Stimulated activated CD8-positive, alpha-beta memory T cell treated with anti-CD3 and anti-CD28 coated beads, Interleukin-2, amount 100 ng/mL, for 48 hours (primary cell): ENCODE data around the gene CDK19.
"Not testable (repeated sequence)": the region's sequence is repeated elsewhere in the genome, so short reads cannot be mapped to it uniquely, and the experiment has no call there.

Experiments used
- DNase-seq, 2 donors: peaks; one replicate each; pipeline ENCODE4 v3.0.0-alpha.2; 2020; ENCODE audit warnings: low read depth in 2 of 2

Gene CDK19

DNA sequence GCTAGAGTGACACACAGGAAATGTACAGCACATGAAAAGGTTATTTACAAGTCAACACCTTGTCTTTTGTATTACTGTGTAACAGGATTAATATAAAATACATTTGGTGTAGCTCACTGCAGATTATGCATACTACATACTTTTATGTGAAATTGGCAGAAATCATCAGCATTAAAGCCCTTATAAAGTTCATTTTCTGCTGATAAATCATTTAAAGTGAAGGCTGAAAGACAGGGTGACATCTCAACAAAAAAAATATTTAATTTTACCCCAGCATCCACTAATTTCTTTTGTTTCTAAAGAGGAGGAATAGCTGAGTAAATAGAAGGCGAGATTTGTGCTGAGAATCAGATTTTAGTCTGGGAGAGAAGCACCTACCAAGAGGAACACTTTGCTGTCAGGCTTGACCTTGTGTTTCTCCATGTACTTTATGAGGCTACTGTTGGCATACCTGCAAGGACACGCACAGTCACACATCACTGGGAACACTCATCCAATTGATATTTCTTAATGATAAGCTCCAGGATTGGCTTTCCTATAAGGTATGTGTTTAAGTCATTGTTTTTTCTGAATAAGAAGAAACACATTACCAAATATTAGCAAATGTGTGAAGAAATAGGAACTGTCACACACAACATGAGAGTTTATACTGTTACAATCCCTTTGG, 192.2 kb downstream of the CDK19 start:
- no peak for DNase-seq

DNA sequence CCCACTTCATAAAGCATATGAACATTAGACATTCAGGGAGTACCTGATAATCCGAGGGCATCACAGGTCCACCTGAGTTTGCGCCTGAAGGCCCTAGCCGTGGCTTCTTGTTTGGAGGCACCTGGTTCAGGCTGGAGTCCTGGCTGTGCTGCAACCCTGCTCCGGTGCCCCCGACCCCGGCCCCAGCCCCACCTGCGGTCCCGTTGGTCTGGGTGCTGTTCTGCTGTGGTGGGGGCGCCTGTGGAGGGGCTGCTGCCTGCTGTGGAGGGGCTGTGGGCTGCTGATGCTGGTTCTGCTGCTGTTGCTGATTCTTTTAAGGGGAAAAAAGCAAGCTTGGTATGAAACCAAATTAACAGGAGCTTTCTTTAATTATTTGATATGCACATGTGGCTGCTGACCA, 194.2 kb downstream of the CDK19 start:
- DNase-seq = no peak

DNA sequence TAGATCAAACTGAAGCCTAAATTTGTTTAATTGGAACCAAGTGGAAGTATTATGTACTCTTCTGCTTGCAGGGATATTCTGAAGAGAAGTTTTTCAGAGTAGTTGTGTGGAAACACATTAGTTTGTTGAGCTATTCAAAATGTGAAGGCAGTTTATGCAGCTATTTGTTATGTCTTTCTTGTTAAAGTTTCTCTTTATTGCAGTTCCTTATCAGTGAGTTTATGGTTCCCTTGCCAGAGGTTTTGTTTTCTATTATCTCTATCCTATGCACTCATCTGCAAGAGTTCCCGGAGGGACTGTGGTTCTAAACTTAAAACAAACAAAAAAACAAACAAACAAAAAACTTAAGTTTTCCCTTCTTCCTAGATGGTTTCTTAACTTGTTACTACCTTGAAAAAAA, 195.2 kb downstream of the CDK19 start:
- no peak for DNase-seq

DNA sequence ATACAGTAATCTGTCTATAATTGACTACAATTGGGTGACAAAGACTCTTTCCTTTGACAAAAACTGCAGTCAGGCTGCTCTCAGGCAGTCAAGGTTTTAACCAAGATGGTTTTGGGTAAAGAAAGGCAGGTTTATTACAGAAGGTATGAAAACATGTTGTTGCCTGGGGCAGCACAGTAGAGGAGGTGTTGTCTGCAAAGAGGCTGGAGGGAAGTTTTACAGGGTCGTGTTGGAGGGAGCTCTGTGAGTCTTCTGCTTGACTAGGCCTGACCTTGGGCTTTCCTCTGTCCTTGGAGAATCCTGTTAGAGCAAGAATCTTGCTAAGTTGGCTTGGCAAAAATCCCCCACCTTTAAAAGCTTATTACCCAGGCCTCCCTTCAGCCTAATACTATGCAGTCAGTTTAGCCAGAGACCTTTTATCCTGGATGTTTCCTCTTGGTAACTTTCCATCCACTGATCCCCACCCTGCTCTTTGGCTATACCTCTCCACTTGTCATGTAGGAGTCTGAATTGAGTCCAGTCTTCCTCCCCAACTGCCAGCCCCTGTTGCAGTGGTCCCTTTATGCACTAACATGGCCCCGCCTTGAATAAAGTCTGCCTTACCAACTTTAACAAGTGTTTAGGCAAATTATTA, 195.9 kb downstream of the CDK19 start:
- DNase-seq = no peak

DNA sequence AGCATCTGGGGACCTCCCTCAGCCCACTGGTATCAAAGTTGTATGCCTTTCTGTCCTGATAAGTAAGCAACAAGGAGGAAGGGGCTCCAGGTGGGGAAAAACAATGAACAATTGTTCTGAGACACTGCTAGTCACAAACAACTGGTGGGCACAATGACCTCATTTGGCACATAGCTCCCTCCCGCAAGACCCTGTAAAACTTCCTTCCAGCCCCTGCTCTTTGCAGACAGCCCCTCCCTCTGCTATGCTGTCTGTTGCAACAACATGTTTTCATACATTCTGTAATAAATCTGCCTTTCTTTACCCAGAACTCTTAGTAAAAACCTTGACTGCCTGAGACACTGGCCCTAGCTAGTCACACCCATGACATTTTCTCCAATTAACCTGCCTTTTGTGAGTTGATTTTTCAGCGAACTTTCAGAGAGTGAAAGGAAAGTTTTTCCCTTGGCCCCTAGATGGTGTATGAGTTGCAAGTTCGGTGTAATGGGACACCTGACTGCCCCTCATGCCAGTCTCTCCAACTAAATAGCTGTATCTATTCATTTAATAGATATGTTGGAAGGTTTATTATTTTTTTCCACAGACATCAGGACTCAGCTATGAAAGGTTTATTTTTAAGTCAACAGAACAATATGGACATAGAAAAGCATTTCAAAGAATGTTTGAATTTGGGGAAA, 196.5 kb downstream of the CDK19 start:
- DNase-seq = no peak

DNA sequence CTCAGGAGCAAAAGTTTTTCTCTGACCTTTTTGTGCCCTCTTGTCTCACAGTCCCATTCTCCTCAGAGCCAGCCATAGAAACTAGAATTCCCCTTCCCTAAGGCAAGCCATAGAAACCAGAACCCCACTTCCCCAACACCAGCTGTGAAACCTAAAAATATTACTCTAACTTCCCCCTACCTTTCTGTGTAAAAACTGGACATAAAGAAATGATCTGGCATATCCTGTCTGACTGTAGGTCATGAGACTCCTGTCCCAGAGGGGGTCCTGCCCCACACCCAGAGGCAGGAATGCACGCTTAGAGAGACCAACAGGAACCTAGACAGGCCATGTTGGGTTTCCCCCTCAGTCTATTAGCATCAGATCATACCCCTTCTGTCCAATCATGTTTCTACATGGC, 198.2 kb downstream of the CDK19 start:
- DNase-seq = no peak

DNA sequence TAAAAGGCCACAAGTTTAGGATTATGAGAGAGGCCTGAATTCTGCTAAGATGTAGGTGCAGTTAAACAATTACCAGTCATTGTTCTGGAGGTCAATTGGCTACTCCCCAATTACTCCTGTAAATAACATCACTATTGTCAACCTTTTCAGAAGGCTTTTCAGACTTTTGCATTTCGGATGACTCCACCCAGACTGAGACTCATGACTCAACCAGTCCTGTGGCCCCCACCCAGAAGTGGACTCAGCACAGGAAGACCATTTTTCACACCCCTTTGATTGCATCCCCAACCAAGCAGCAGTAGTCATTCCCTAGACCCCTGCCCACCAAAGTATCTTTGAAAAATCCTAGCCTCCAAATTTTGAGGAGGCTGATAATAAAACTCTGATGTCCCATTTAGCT, 199.5 kb downstream of the CDK19 start:
- DNase-seq = no peak

- no peak for DNase-seq
These were observed 200.7 kb downstream of the CDK19 start for GRCh38 chr6:110614586-110614985.

- no peak for DNase-seq
These were observed 201.2 kb downstream of the CDK19 start for GRCh38 chr6:110614106-110614505.

- no peak for DNase-seq
These were observed 201.9 kb downstream of the CDK19 start for GRCh38 chr6:110613356-110613755.

DNA sequence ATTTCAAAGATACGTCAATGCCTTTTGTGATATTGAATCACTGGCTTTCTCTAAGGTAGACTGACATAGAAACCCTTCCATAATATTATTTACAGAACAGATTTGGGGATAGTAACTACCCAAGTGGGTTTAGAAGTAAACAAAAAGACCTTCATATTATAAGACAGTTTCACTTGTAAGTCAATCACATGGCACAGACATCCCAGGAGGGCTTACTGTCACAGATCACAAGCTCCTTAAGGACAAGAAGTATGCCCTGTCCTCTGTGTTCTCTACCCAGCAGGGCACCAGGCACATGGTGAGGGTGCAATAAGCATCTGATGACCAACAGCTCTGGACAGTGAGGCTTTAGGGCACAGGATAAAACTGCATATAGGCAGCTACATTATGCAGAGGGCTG, 203.0 kb downstream of the CDK19 start:
- DNase-seq = no peak

- DNase-seq = no peak
These were observed 206.2 kb downstream of the CDK19 start for GRCh38 chr6:110609101-110609500.

- DNase-seq = no peak
These were observed 207.1 kb downstream of the CDK19 start for GRCh38 chr6:110608151-110608550.

GRCh38 chr6:110606151-110606550, 209.1 kb downstream of the CDK19 start:
- DNase-seq = no peak

DNA sequence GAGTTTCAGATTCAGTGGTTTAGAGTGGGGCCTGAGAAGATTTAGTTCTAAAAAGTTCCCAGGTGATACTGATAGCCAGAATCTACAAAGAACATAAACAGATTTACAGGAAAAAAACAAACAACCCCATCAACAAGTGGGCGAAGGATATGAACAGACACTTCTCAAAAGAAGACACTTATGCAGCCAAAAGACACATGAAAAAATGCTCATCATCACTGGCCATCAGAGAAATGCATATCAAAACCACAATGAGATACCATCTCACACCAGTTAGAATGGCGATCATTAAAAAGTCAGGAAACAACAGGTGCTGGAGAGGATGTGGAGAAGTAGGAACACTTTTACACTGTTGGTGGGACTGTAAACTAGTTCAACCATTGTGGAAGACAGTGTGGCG, 214.6 kb downstream of the CDK19 start:
- not testable (repeated sequence) for DNase-seq

GRCh38 chr6:110597761-110598160, 217.5 kb downstream of the CDK19 start:
- no peak for DNase-seq

GRCh38 chr6:110596354-110596753, 218.9 kb downstream of the CDK19 start:
- DNase-seq = no peak

DNA sequence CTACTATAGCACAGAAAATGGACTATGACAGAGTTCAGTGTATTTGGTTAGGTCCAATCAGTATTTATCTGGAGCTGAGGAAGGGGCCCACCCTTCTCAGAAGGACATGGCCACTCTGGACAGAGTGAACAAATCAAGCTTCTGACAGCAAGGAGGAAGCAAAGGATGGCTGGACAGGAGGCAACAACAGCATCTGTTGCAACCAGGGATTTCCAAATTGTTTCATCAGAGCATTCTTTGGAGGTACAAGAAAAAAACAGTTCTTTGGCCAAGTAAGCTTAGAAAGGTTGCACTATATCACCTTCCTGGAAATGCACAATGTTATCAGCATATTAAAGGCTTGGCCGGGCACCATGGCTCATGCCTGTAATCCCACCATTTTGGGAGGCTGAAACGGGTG, 220.2 kb downstream of the CDK19 start:
- no peak for DNase-seq

DNA sequence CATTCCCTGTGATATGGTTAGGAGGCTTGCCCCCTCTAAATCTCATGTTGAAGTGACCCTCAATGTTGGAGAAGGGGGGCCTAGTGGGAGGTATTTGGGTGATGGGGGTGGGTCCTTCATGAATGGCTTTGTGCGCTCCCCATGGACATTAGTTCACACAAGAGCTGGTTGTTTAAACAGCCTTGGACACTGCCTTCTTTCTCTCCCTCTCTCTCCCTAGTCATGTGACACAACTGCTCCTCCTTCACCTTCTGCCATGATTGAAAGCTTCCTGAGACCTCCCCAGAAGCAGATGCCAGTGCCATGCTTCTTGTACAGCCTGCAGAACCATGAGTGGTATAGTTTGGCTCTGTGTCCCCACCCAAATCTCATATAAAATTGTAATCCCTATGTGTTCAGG, 221.6 kb downstream of the CDK19 start:
- DNase-seq = no peak

DNA sequence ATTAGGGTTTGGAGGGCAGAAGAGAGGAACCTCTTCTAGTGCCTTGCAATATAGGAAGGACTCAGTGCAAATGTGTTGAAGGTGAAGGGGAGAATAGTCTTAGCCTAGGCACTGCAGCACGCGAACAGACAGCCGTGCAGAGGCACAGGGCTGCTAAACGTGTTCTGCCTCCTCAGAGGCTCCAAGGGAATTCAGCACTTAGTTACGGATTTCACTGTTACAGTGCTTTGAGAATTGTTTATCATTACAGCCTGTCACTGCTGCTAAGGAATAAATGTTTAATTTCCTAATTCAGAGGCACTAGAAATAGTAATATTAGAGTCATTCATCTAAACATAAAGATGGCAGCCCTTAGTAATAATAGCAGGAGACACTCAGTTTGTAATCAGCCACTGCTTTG, 222.5 kb downstream of the CDK19 start:
- no peak for DNase-seq

- DNase-seq = peak; percentile 7 to 22
These were observed 224.4 kb downstream of the CDK19 start for GRCh38 chr6:110590821-110591351.

GRCh38 chr6:110589865-110590513, 225.3 kb downstream of the CDK19 start:
- no peak for DNase-seq

GRCh38 chr6:110587328-110587727, 227.9 kb downstream of the CDK19 start:
- DNase-seq = no peak
